Endothelial cell of umbilical vein (primary cell): ENCODE measurements around the gene PPM1L. TPM values are rescaled to one million over a fixed set of nuclear protein-coding genes. Genes with fewer than 3 reads are reported as not detected.

ENCODE experiments used
- BruUV-seq: library from RNA; stranded (reverse); fragments of 400-500 nt; replicated peaks from 2 replicates; lab custom pipeline; 2021; lab: Mats Ljungman, UMichigan
- CTCF ChIA-PET: fragments of 300-600, 350-600 bp; sonication (Branson Sonifier 250); formaldehyde crosslinking; loops from one replicate; lab custom pipeline; 2021; ENCODE audit warnings: antibody characterized with exemption, inconsistent platforms; lab: Charles Lee
- POLR2A ChIA-PET: fragments of 300-600, 350-600 bp; sonication (Branson Sonifier 250); formaldehyde crosslinking; loops from one replicate; lab custom pipeline; 2021; ENCODE audit warnings: antibody characterized with exemption, inconsistent platforms; lab: Charles Lee
- DNase-seq: peaks from one replicate; pipeline ENCODE4 v3.0.0-alpha.2; 2011; ENCODE audit warnings: low read depth, low spot score
- FAIRE-seq: peaks from 2 replicates; lab custom pipeline; 2011; peaks lifted over from hg19 to GRCh38; lab: Jason Lieb, UNC
- H2AFZ ChIP-seq: 2 replicates; pipeline ENCODE4 v1.6.0; 2012; ENCODE audit warnings: low read depth, low read length, control low read depth, inconsistent platforms
- H3K27ac ChIP-seq: 2 replicates; pipeline ENCODE4 v1.5.1; 2011; ENCODE audit warnings: low read depth, mild to moderate bottlenecking, control low read depth, low read length, moderate library complexity; ENCODE audit not compliant: insufficient read depth
- H3K27me3 ChIP-seq, 2 experiments: 2 replicates each; pipeline versions ENCODE4 v1.6.0 to v1.6.1; 2011; ENCODE audit warnings: low read length in 2 of 2, mixed read lengths in 1 of 2; ENCODE audit not compliant: control insufficient read depth in 2 of 2, insufficient read depth in 2 of 2
- H3K36me3 ChIP-seq, 2 experiments: 2 replicates in 1 of 2; 3 replicates in 1 of 2; pipeline ENCODE4 v1.5.1; 2011; ENCODE audit warnings: low read length in 2 of 2, mild to moderate bottlenecking in 1 of 2, moderate library complexity in 1 of 2; ENCODE audit not compliant: control insufficient read depth in 2 of 2, insufficient read depth in 2 of 2; ENCODE audit errors: extremely low read depth in 1 of 2
- H3K4me1 ChIP-seq: 3 replicates; pipeline ENCODE4 v1.5.1; 2011; ENCODE audit warnings: mild to moderate bottlenecking, low read length; ENCODE audit not compliant: control insufficient read depth, insufficient read depth; ENCODE audit errors: extremely low read depth
- H3K4me2 ChIP-seq: 2 replicates; pipeline ENCODE4 v1.6.1; 2011; ENCODE audit warnings: low read length, control low read depth, mixed read lengths; ENCODE audit not compliant: insufficient read depth
- H3K4me3 ChIP-seq, 3 experiments: fragments of 200-600 bp in 1 of 3; sonication (generic), shearing (Covaris generic) in 1 of 3; replicated peaks in 1 of 3; 2 replicates each; pipeline ENCODE4 v1.5.1; 2011 to 2016; ENCODE audit warnings: control low read depth in 3 of 3, low read length in 3 of 3, mild to moderate bottlenecking in 2 of 3, inconsistent platforms in 1 of 3, low read depth in 1 of 3, moderate library complexity in 1 of 3; ENCODE audit not compliant: insufficient read depth in 1 of 3
- H3K79me2 ChIP-seq: 2 replicates; pipeline ENCODE4 v1.6.0; 2012; ENCODE audit warnings: low read length, inconsistent platforms; ENCODE audit not compliant: control insufficient read depth, insufficient read depth
- H3K9ac ChIP-seq: replicated peaks from 2 replicates; pipeline ENCODE3; 2011; ENCODE audit warnings: low read length, control low read depth; ENCODE audit not compliant: insufficient read depth; ENCODE audit errors: extremely low read depth
- H3K9me1 ChIP-seq: replicated peaks from 3 replicates; pipeline ENCODE4 v1.6.0; 2011; ENCODE audit warnings: mild to moderate bottlenecking, low read length; ENCODE audit not compliant: control insufficient read depth, insufficient read depth; ENCODE audit errors: extremely low read depth
- H3K9me3 ChIP-seq: replicated peaks from 2 replicates; pipeline ENCODE4 v1.5.1; 2012; ENCODE audit warnings: low read length, inconsistent platforms; ENCODE audit not compliant: control insufficient read depth, insufficient read depth
- H4K20me1 ChIP-seq: replicated peaks from 2 replicates; pipeline ENCODE3; 2011; ENCODE audit warnings: mild to moderate bottlenecking, low read length; ENCODE audit not compliant: control insufficient read depth, insufficient read depth; ENCODE audit errors: extremely low read depth
- EZH2 ChIP-seq: IDR thresholded peaks from 2 replicates; pipeline ENCODE4 v1.6.1; 2012; ENCODE audit warnings: borderline replicate concordance, low read depth, mild to moderate bottlenecking, moderate library complexity, low read length, inconsistent platforms; ENCODE audit not compliant: severe bottlenecking
- FOS ChIP-seq: IDR thresholded peaks from 2 replicates; pipeline ENCODE4 v1.6.1; 2011; ENCODE audit warnings: mild to moderate bottlenecking, low read length, moderate library complexity, borderline replicate concordance; ENCODE audit not compliant: insufficient read depth
- GATA2 ChIP-seq: IDR thresholded peaks from 2 replicates; pipeline ENCODE4 v1.7.0; 2011; ENCODE audit warnings: low read depth, mild to moderate bottlenecking, moderate library complexity, mixed read lengths, low read length; ENCODE audit not compliant: insufficient read length, insufficient read depth
- JUN ChIP-seq: IDR thresholded peaks from 2 replicates; pipeline ENCODE4 v1.6.1; 2011; ENCODE audit warnings: borderline replicate concordance, low read depth; ENCODE audit not compliant: insufficient read length, insufficient read depth
- MYC ChIP-seq: IDR thresholded peaks from one replicate; pipeline ENCODE4 v1.6.1; 2011; ENCODE audit warnings: mild to moderate bottlenecking, low read depth, low read length
- POLR2A ChIP-seq: IDR thresholded peaks from 2 replicates; pipeline ENCODE4 v1.6.1; 2012; ENCODE audit warnings: low read depth, mild to moderate bottlenecking, control low read depth, low read length
- POLR2AphosphoS5 ChIP-seq: IDR thresholded peaks from 2 replicates; pipeline ENCODE4 v1.6.1; 2012; ENCODE audit warnings: low read depth, mild to moderate bottlenecking, control low read depth, low read length, moderate library complexity; ENCODE audit not compliant: insufficient read depth
- dilution Hi-C: fragments of 300-500 bp; cut with MboI; formaldehyde crosslinking; loops from one replicate; pipeline ENCODE4 v1.15.0; 2019; ENCODE audit warnings: low sequenced_read_pairs; ENCODE audit not compliant: extremely low pct_ligation_motif_present
- intact Hi-C: fragments of 100-400 bp; cut with micrococcal nuclease; formaldehyde crosslinking; loops from one replicate; pipeline ENCODE4 v1.10.0; 2022
- polyA plus RNA-seq, 4 experiments: library from polyadenylated mRNA; depleted of rRNA in 3 of 4; stranded (reverse) in 3 of 4; unstranded in 1 of 4; fragments of >200 nt; gene quantifications; 2 replicates each; pipeline versions ENCODE4 v1.2.1 to v1.2.3, GENCODE V29; 2011 to 2012; ENCODE audit warnings: missing spikeins in 1 of 4
- total RNA-seq: library from RNA; stranded (reverse); gene quantifications from 2 replicates; pipeline ENCODE4 v1.2.3, GENCODE V29; 2021
- TF ChIP-seq, protein P1 (sequence below): IDR thresholded peaks from 2 replicates; pipeline ENCODE4 v1.6.1; 2011; ENCODE audit not compliant: insufficient read depth, insufficient read length
- TF ChIP-seq, protein P2 (sequence below), 2 donors: IDR thresholded peaks; 1 replicate in 1 of 2; 2 replicates in 1 of 2; pipeline ENCODE4 v1.5.1; 2011; ENCODE audit warnings: low read length in 2 of 2, mild to moderate bottlenecking in 2 of 2, moderate library complexity in 2 of 2, control low read depth in 1 of 2, inconsistent platforms in 1 of 2, low read depth in 1 of 2; ENCODE audit not compliant: insufficient read depth in 1 of 2; ENCODE audit errors: extremely low read depth in 1 of 2

Gene PPM1L
- total and polyA plus RNA-seq, 2 donors (not counting 3 experiments of a cell fraction or from before 2014, with no cell fraction given): 0.63 to 2.9 TPM

DNA sequence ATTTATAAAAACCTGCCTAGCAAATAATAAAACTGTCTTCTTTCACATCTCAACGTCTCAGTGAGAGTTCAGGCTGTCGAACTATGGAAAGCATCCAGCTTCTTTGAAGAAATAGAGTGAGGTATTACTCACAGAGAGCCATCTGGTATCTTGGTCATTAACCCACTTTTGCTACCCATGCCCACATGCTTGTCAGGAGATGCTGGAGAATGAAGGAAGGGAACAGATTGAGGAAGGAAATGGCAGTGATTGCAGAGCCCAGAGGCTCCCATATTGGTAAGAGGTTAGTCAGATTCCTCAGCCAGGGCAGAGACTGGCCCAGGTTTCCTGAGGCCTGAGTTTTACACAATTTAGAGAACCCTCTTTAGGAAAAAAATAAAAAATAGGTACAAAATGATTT, 230.0 kb downstream of the PPM1L start:
- no peaks in the 10 kb centered on the region for H3K79me2 ChIP-seq
- dilution Hi-C loops (no loop called here), intact Hi-C loops (no loop called here)
- CTCF ChIA-PET: interaction anchor here (1.0 kb wide), 1 partner anchor 288 kb away, joined by 3 read pairs; no protein-coding TSS in a partner anchor
- no peaks in the 10 kb centered on the region for H3K4me1 ChIP-seq
- no peak for TF ChIP-seq FOS
- no peak for TF ChIP-seq GATA2
- TF ChIP-seq, protein P1, sequence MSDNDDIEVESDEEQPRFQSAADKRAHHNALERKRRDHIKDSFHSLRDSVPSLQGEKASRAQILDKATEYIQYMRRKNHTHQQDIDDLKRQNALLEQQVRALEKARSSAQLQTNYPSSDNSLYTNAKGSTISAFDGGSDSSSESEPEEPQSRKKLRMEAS: no peak
- TF ChIP-seq MYC: no peak
- TF ChIP-seq POLR2A: no peak
- TF ChIP-seq JUN: no peak
- TF ChIP-seq EZH2: no peak
- TF ChIP-seq, protein P2, sequence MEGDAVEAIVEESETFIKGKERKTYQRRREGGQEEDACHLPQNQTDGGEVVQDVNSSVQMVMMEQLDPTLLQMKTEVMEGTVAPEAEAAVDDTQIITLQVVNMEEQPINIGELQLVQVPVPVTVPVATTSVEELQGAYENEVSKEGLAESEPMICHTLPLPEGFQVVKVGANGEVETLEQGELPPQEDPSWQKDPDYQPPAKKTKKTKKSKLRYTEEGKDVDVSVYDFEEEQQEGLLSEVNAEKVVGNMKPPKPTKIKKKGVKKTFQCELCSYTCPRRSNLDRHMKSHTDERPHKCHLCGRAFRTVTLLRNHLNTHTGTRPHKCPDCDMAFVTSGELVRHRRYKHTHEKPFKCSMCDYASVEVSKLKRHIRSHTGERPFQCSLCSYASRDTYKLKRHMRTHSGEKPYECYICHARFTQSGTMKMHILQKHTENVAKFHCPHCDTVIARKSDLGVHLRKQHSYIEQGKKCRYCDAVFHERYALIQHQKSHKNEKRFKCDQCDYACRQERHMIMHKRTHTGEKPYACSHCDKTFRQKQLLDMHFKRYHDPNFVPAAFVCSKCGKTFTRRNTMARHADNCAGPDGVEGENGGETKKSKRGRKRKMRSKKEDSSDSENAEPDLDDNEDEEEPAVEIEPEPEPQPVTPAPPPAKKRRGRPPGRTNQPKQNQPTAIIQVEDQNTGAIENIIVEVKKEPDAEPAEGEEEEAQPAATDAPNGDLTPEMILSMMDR (IDR thresholded peaks at IDR 0.05; ENCODE audit: extremely low read depth in 1 of 2, insufficient read depth in 1 of 2, low read depth in 1 of 2, low read length in 2 of 2): no peak
- TF ChIP-seq POLR2AphosphoS5: no peak
- no peak overlapping the region for H3K27ac ChIP-seq
- no peak overlapping the region for H3K9ac ChIP-seq
- BruUV-seq: no TSS peak
- H3K36me3 ChIP-seq: no peaks in the 10 kb centered on the region
- no peak overlapping the region for H3K4me2 ChIP-seq
- no peaks in the 10 kb centered on the region for H3K9me3 ChIP-seq
- H3K4me3 ChIP-seq: no peak overlapping the region
- H3K9me1 ChIP-seq: no peaks in the 10 kb centered on the region
- H3K27me3 ChIP-seq: no peaks in the 10 kb centered on the region
- no peak for FAIRE-seq
- H4K20me1 ChIP-seq: no peaks in the 10 kb centered on the region
- DNase-seq: no peak
- POLR2A ChIA-PET: no interaction called here
- H2AFZ ChIP-seq: no peak overlapping the region
